Esophagus muscularis mucosa (tissue), 3 donors: ENCODE results near the gene RANBP17.

Experiments used
- CTCF ChIP-seq, 3 experiments: fragments of 200-600 bp in 2 of 3; fragments of 450-650 bp in 1 of 3; sonication (generic) in 2 of 3; IDR thresholded peaks; one replicate each; pipeline ENCODE4 v1.5.1; 2017 to 2019; ENCODE audit warnings: antibody characterized with exemption in 3 of 3, mild to moderate bottlenecking in 2 of 3, moderate library complexity in 1 of 3
- POLR2A ChIP-seq: fragments of 450-650 bp; IDR thresholded peaks from one replicate; pipeline ENCODE4 v1.6.1; 2017; ENCODE audit warnings: antibody characterized with exemption, moderate library complexity, mild to moderate bottlenecking, low read depth

DNA sequence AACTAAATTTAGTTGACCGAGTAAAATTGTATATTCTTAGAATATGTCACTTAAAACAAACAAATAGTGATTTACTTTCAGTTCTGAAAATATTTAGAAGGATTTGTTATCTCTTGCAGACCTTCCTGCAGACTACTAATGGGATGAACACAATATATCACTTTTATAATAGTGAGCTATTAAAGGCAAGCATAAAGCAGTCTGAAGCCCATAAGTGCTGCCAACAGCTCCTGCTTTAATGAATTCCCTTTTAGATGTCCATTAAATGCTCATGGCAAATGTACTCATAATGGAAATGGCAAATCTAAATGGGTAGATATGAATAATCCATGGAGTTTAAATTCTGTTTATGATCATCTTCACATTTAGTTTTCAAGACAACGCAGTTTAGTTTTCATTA, 170.2 kb downstream of the RANBP17 start:
- TF ChIP-seq CTCF (IDR thresholded peaks at IDR 0.05) (no peak), POLR2A (no peak)
